Small intestine (tissue), 7 donors: ENCODE results near the gene UMAD1. TPM values are rescaled to one million over a fixed set of nuclear protein-coding genes. Genes with fewer than 3 reads are reported as not detected.
A peak's percentile ranks its signal among the peaks of the same experiment; 100 is the strongest.
"Not testable (repeated sequence)": the region's sequence is repeated elsewhere in the genome, so short reads cannot be mapped to it uniquely, and the experiment has no call there.

ENCODE experiments used
- DNase-seq, 2 donors: peaks; one replicate each; pipeline versions ENCODE4 v3.0.0 to v3.0.0-alpha.2; 2013
- FAIRE-seq: peaks from 2 replicates; lab custom pipeline; 2012; peaks lifted over from hg19 to GRCh38; lab: Jason Lieb, UNC
- H3K27ac ChIP-seq, 3 donors: one replicate each; pipeline ENCODE4 v1.5.1; 2013; ENCODE audit warnings: low read length in 2 of 3, mild to moderate bottlenecking in 2 of 3, control low read depth in 1 of 3, inconsistent platforms in 1 of 3, low read depth in 1 of 3, moderate library complexity in 1 of 3
- H3K27me3 ChIP-seq, 3 donors: one replicate each; pipeline ENCODE4 v1.6.1; 2013; ENCODE audit warnings: low read length in 3 of 3, inconsistent platforms in 1 of 3; ENCODE audit not compliant: control insufficient read depth in 3 of 3, insufficient read depth in 3 of 3
- H3K36me3 ChIP-seq, 3 donors: one replicate each; pipeline ENCODE4 v1.6.1; 2013; ENCODE audit warnings: low read length in 3 of 3, inconsistent platforms in 1 of 3, low read depth in 1 of 3, mild to moderate bottlenecking in 1 of 3, moderate library complexity in 1 of 3; ENCODE audit not compliant: control insufficient read depth in 3 of 3, insufficient read depth in 2 of 3
- H3K4me1 ChIP-seq, 3 donors: one replicate each; pipeline ENCODE4 v1.6.1; 2013; ENCODE audit warnings: low read length in 2 of 3, inconsistent platforms in 1 of 3, low read depth in 1 of 3, mild to moderate bottlenecking in 1 of 3, moderate library complexity in 1 of 3; ENCODE audit not compliant: control insufficient read depth in 3 of 3, insufficient read depth in 2 of 3
- H3K4me3 ChIP-seq, 3 donors: one replicate each; pipeline ENCODE4 v1.5.1; 2013; ENCODE audit warnings: low read length in 3 of 3, control low read depth in 1 of 3, inconsistent platforms in 1 of 3, low read depth in 1 of 3, mild to moderate bottlenecking in 1 of 3, moderate library complexity in 1 of 3
- H3K9me3 ChIP-seq, 2 donors: one replicate each; pipeline ENCODE4 v1.6.1; 2013; ENCODE audit warnings: low read depth in 1 of 2, low read length in 1 of 2; ENCODE audit not compliant: control insufficient read depth in 2 of 2, insufficient read depth in 1 of 2
- WGBS, 3 donors: extraction: QIAGEN DNeasy Blood & Tissue Kit; methylation state at CpG; one replicate each; pipeline ENCODE4 v1.1.7; 2013; 5-methylcytosine and 5-hydroxymethylcytosine counted together
- polyA plus RNA-seq, 4 donors: library from polyadenylated mRNA; stranded (reverse) in 3 of 4; unstranded in 1 of 4; fragments of 200-250 nt in 3 of 4; fragments of 120-200 nt in 1 of 4; gene quantifications; one replicate each; pipeline versions ENCODE4 v1.2.1 to v1.2.3, GENCODE V29; 2013
- donor health status: healthy with polysubstance abuse.
- donor health status: control.
- donor health status: control.
- donor health status: Bipolar disorder and iron deficiency.
- donor health status: healthy.

UMAD1 gene
- polyA plus RNA-seq, 4 donors = 9.2 to 21.2 (median 20.0) TPM

DNA sequence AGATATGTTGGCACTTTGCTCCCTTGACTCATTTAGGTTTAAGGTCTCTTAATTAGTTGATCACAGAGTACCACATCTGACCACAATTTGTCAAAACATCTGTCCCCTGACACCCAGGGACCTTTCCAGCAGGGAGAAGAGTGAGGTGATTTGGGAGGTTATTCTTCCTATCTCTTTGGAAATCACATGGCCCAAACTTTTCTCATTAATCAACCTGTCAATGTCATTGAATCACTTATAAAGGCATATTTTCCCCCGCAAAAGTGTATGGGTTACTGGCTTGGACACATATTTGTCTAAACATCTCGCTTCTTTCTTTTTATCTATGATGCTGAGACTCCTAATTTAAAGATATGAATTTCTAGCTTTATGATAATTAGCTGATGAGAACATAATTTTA, 170.3 kb downstream of the UMAD1 start:
- H3K27ac ChIP-seq = no peak overlapping the region
- H3K27me3 ChIP-seq = no peaks in the 10 kb centered on the region
- DNase-seq (no peak), FAIRE-seq (no peak)
- H3K4me1 ChIP-seq = peaks cover 0 to 5% (median 4%) of the 10 kb centered on the region in 3 donors
- peaks cover 0 to 2% (median 0%) of the 10 kb centered on the region in 3 donors for H3K36me3 ChIP-seq
- H3K4me3 ChIP-seq = no peak overlapping the region
- 92 to 97% (median 97%) methylated on average over 2 of the region's 2 CpGs for WGBS, 3 donors
- H3K9me3 ChIP-seq = peaks cover 0 to 5% of the 10 kb centered on the region in 2 donors

GRCh38 chr7:7812112-7812511, 171.6 kb downstream of the UMAD1 start:
- Histone ChIP-seq H3K27ac (no peak overlapping the region), H3K9me3 (peaks cover 0 to 5% of the 10 kb centered on the region in 2 donors), H3K36me3 (peaks cover 0 to 2% (median 0%) of the 10 kb centered on the region in 3 donors), H3K4me1 (peaks cover 0 to 9% (median 4%) of the 10 kb centered on the region in 3 donors), H3K4me3 (no peak overlapping the region), H3K27me3 (no peaks in the 10 kb centered on the region)
- FAIRE-seq (no peak), DNase-seq (no peak)
- WGBS, 3 donors = 91 to 95% (median 94%) methylated on average over 1 of the region's 1 CpG

DNA sequence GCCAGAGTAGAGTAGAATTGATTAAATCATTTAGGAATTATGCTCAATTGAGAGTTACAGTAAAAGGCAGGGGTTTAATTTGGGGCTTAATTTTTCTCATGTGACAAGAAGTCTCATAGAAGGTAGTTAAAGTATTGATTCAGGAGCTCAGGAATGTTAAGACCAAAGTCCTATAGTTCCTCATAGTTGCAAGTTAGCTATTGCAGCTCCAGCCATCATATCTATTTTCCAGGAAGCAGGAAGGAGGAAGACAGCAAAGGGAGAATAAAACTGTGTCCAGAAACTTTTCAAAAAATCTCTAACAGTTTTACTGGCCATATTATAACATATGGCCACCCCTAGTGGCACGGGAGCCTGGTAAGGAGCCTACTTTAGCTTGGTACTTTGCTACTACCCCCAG, 174.8 kb downstream of the UMAD1 start:
- FAIRE-seq = no peak
- H3K27me3 ChIP-seq = no peaks in the 10 kb centered on the region
- DNase-seq = peak in 1 of 2 donors; percentile 50
- H3K4me1 ChIP-seq = peaks cover 0 to 9% (median 4%) of the 10 kb centered on the region in 3 donors
- H3K36me3 ChIP-seq = peaks cover 0 to 2% (median 0%) of the 10 kb centered on the region in 3 donors
- WGBS, 3 donors = 87 to 100% (median 94%) methylated on average over 1 of the region's 1 CpG
- peaks cover 0 to 5% of the 10 kb centered on the region in 2 donors for H3K9me3 ChIP-seq
- no peak overlapping the region for H3K4me3 ChIP-seq
- H3K27ac ChIP-seq = peak overlapping the region in 1 of 3 donors; percentile 34

- Histone ChIP-seq H3K36me3 (peaks cover 0 to 2% (median 0%) of the 10 kb centered on the region in 3 donors), H3K4me3 (no peak overlapping the region), H3K4me1 (peaks cover 0 to 9% (median 4%) of the 10 kb centered on the region in 3 donors), H3K27me3 (no peaks in the 10 kb centered on the region), H3K27ac (peak overlapping the region in 2 of 3 donors; percentile 50 to 69), H3K9me3 (peaks cover 0 to 5% of the 10 kb centered on the region in 2 donors)
- peak in 1 of 2 donors; percentile 40 for DNase-seq
- no peak for FAIRE-seq
- 63 to 77% (median 67%) methylated on average over 7 of the region's 7 CpGs for WGBS, 3 donors
Measured at GRCh38 chr7:7816084-7816483, 175.5 kb downstream of the UMAD1 start.

DNA sequence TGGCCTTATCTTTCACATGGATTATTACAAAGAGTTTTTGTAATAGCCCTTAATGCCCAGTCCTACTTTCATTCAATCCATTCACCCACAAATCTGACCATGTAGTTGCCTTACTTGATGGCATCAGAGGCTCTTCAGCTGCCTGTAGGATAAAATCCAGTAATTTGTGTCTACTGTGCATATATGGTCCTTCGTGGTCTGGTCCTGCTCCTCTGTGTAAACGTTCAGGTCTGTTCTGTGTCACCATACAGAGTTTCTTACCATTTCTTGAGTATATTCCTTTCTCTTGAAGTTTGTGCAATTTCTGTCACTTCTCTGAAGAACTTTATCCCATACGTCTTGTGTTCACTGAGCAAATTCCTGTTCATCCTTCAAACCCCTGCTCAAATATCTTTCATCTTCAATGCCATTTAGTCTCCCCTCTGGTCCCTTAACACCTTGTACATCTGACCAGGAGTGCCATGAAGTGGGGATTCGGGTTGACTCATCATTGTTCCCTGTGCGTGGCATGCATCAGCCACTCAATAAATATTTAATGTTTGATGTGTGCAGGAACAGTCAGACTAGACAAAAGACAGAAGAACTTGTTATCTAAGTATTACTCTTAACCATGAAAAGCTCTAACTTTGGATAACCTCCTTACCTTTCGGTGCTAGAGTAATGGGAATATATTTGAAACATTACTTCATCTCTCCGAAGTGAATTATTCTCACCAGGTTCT, 176.4 kb downstream of the UMAD1 start:
- Histone ChIP-seq H3K36me3 (peaks cover 0 to 2% (median 0%) of the 10 kb centered on the region in 3 donors), H3K9me3 (peaks cover 0 to 5% of the 10 kb centered on the region in 2 donors), H3K27me3 (no peaks in the 10 kb centered on the region), H3K27ac (peak overlapping the region in 2 of 3 donors; percentile 45 to 69), H3K4me1 (peaks cover 0 to 9% (median 4%) of the 10 kb centered on the region in 3 donors), H3K4me3 (no peak overlapping the region)
- no peak for DNase-seq
- no peak for FAIRE-seq
- WGBS, 3 donors = 70 to 77% (median 74%) methylated on average over 7 of the region's 7 CpGs

DNA sequence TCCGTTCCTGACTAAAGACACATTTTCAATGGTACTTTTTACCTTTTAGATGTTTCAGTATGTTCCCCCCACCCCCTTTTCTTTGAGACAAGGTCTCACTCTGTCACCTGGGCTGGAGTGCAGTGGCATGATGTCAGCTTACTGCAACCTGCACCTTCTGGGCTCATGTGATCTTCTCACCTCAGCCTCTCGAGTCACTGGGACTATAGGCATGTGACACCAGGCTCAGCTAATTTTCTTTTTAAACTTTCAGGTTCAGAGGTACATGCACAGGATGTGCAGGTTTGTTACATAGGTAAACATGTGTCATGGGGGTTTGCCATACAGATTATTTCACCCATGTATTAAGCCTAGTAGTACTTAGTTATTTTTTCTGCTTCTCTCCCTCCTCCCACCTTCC, 177.2 kb downstream of the UMAD1 start:
- Histone ChIP-seq H3K27me3 (no peaks in the 10 kb centered on the region), H3K27ac (no peak overlapping the region), H3K4me3 (no peak overlapping the region), H3K4me1 (peaks cover 0 to 9% (median 4%) of the 10 kb centered on the region in 3 donors), H3K36me3 (peaks cover 0 to 2% (median 0%) of the 10 kb centered on the region in 3 donors), H3K9me3 (peaks cover 0 to 5% of the 10 kb centered on the region in 2 donors)
- 87 to 97% (median 88%) methylated on average over 2 of the region's 2 CpGs for WGBS, 3 donors
- DNase-seq (no peak), FAIRE-seq (no peak)

DNA sequence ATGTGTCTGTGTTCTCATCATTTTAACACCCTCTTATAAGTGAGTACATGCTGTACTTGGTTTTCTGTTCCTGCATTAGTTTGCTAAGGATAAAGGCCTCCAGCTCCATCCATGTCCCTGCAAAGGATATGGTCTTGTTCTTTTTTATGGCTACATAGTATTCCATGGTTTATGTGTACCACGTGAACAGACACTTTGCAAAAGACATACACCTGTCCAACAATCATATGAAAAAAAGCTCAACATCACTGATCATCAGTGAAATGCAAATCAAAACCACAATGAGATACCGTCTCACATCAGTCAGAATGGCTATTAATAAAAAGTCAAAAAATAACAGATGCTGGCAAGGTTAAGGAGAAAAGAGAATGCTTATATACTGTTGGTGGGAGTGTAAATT, 177.6 kb downstream of the UMAD1 start:
- H3K27ac ChIP-seq, H3K27me3 ChIP-seq, H3K4me1 ChIP-seq, H3K9me3 ChIP-seq, H3K4me3 ChIP-seq, FAIRE-seq, H3K36me3 ChIP-seq, DNase-seq: not testable (repeated sequence)
- 89 to 96% (median 91%) methylated on average over 2 of the region's 2 CpGs for WGBS, 3 donors

- WGBS, 3 donors = 72 to 87% (median 83%) methylated on average over 6 of the region's 6 CpGs
- FAIRE-seq = no peak
- Histone ChIP-seq H3K27me3 (no peaks in the 10 kb centered on the region), H3K36me3 (peaks cover 0 to under 1% (median 0%) of the 10 kb centered on the region in 3 donors), H3K4me3 (no peak overlapping the region), H3K9me3 (peaks cover 0 to 4% of the 10 kb centered on the region in 2 donors), H3K27ac (no peak overlapping the region), H3K4me1 (peaks cover 0 to 9% (median 3%) of the 10 kb centered on the region in 3 donors)
- no peak for DNase-seq
Measured at GRCh38 chr7:7819442-7820247, 179.1 kb downstream of the UMAD1 start.
